Mesothelial cell of epicardium (in vitro differentiated cells): ENCODE measurements around the gene TMEM178B. TPM values are rescaled to one million over a fixed set of nuclear protein-coding genes. Genes with fewer than 3 reads are reported as not detected.
"Not testable (repeated sequence)": the region's sequence is repeated elsewhere in the genome, so short reads cannot be mapped to it uniquely, and the experiment has no call there.

Experiments
- DNase-seq, 2 experiments: peaks; one replicate each; pipeline ENCODE4 v3.0.0; 2021; ENCODE audit warnings: low spot score in 2 of 2; ENCODE audit not compliant: unreplicated experiment in 2 of 2
- H3K27ac Mint-ChIP-seq: 2 replicates; pipeline ENCODE4 v1.8.0; 2021; ENCODE audit warnings: mixed read lengths
- H3K27me3 Mint-ChIP-seq: 2 replicates; pipeline ENCODE4 v1.8.0; 2021; ENCODE audit warnings: low read depth, mixed read lengths
- H3K36me3 Mint-ChIP-seq: 2 replicates; pipeline ENCODE4 v1.8.0; 2021; ENCODE audit warnings: mixed read lengths
- H3K4me1 Mint-ChIP-seq: 2 replicates; pipeline ENCODE4 v1.8.0; 2021; ENCODE audit warnings: mixed read lengths
- H3K4me3 Mint-ChIP-seq: 2 replicates; pipeline ENCODE4 v1.8.0; 2021; ENCODE audit warnings: mild to moderate bottlenecking, moderate library complexity, mixed read lengths
- H3K9me3 Mint-ChIP-seq: 2 replicates; pipeline ENCODE4 v1.8.0; 2021; ENCODE audit warnings: mixed read lengths
- CTCF ChIP-seq: fragments of 200-600 bp; sonication (generic); IDR thresholded peaks from one replicate; pipeline ENCODE4 v1.5.0; 2021; ENCODE audit warnings: antibody characterized with exemption; ENCODE audit not compliant: unreplicated experiment
- total RNA-seq: library from RNA; stranded (reverse); gene quantifications from 3 replicates; pipeline ENCODE4 v1.2.1, GENCODE V29; 2021

TMEM178B gene
- total RNA-seq, 1 donor from 2014 or later, result 0.16 TPM

- Mint-ChIP-seq H3K9me3 (peaks cover 4% of the 10 kb centered on the region), H3K36me3 (no peaks in the 10 kb centered on the region), H3K4me1 (no peaks in the 10 kb centered on the region), H3K27me3 (no peaks in the 10 kb centered on the region), H3K4me3 (no peak overlapping the region), H3K27ac (no peak overlapping the region)
- no peak for DNase-seq
- no peak for TF ChIP-seq CTCF
Measured at GRCh38 chr7:141378405-141378804, 304.5 kb downstream of the TMEM178B start.

GRCh38 chr7:141381794-141382427 lies 308.0 kb downstream of the TMEM178B start:
- Mint-ChIP-seq H3K27ac (no peak overlapping the region), H3K4me3 (no peak overlapping the region), H3K4me1 (no peaks in the 10 kb centered on the region), H3K27me3 (peaks cover 2% of the 10 kb centered on the region), H3K36me3 (peaks cover 1% of the 10 kb centered on the region), H3K9me3 (peaks cover 7% of the 10 kb centered on the region)
- TF ChIP-seq CTCF, result no peak
- no peak for DNase-seq

GRCh38 chr7:141383356-141383755 lies 309.5 kb downstream of the TMEM178B start:
- DNase-seq, H3K27ac Mint-ChIP-seq, H3K4me3 Mint-ChIP-seq, H3K36me3 Mint-ChIP-seq, H3K4me1 Mint-ChIP-seq, H3K9me3 Mint-ChIP-seq, H3K27me3 Mint-ChIP-seq: not testable (repeated sequence)

GRCh38 chr7:141386881-141387280 lies 313.0 kb downstream of the TMEM178B start:
- no peak for TF ChIP-seq CTCF
- H3K36me3 Mint-ChIP-seq, result peaks cover 1% of the 10 kb centered on the region
- peaks cover 2% of the 10 kb centered on the region for H3K27me3 Mint-ChIP-seq
- no peak overlapping the region for H3K27ac Mint-ChIP-seq
- DNase-seq, result no peak
- no peak overlapping the region for H3K4me3 Mint-ChIP-seq
- H3K4me1 Mint-ChIP-seq, result no peaks in the 10 kb centered on the region
- peaks cover 7% of the 10 kb centered on the region for H3K9me3 Mint-ChIP-seq

- no peak for TF ChIP-seq CTCF
- peaks cover 7% of the 10 kb centered on the region for H3K9me3 Mint-ChIP-seq
- H3K4me3 Mint-ChIP-seq, result no peak overlapping the region
- no peaks in the 10 kb centered on the region for H3K4me1 Mint-ChIP-seq
- no peak for DNase-seq
- H3K36me3 Mint-ChIP-seq, result peaks cover 1% of the 10 kb centered on the region
- H3K27me3 Mint-ChIP-seq, result peaks cover 2% of the 10 kb centered on the region
- no peak overlapping the region for H3K27ac Mint-ChIP-seq
Measured at GRCh38 chr7:141387521-141388217, 313.8 kb downstream of the TMEM178B start.

- H3K27me3 Mint-ChIP-seq, result peaks cover 2% of the 10 kb centered on the region
- no peak overlapping the region for H3K27ac Mint-ChIP-seq
- H3K36me3 Mint-ChIP-seq, result no peaks in the 10 kb centered on the region
- no peak for TF ChIP-seq CTCF
- peaks cover 7% of the 10 kb centered on the region for H3K9me3 Mint-ChIP-seq
- no peak for DNase-seq
- H3K4me1 Mint-ChIP-seq, result no peaks in the 10 kb centered on the region
- no peak overlapping the region for H3K4me3 Mint-ChIP-seq
Measured at GRCh38 chr7:141389140-141389796, 315.4 kb downstream of the TMEM178B start.
